ENCODE measurements around the gene TNNI3.

- TF ChIP-seq CTCF (IDR thresholded peaks at IDR 0.05) (peak; percentile 62 to 84 (median 62)), POLR2A (IDR thresholded peaks at IDR 0.05; ENCODE audit: low read depth) (no peak)
Observed at GRCh38 chr19:55160128-55160985, 2.8 kb upstream of the TNNI3 start.

All from esophagus muscularis mucosa (tissue), 3 donors.